MM.1S (cell line): ENCODE measurements around the gene CFAP61.

Source experiments
- CTCF ChIP-seq: fragments of 300-600 bp; sonication (generic); IDR thresholded peaks from 2 replicates; pipeline ENCODE4 v1.5.1; 2016; ENCODE audit warnings: antibody characterized with exemption, low read length, mixed read lengths
- EZH2 ChIP-seq: fragments of 300-600 bp; sonication (generic); optimal IDR thresholded peaks from 2 replicates; pipeline ENCODE3; 2017; ENCODE audit warnings: low read depth, mild to moderate bottlenecking, antibody characterized with exemption, low read length, mixed read lengths
- EZH2phosphoT487 ChIP-seq: fragments of 300-600 bp; sonication (generic); IDR thresholded peaks from 2 replicates; pipeline ENCODE4 v1.6.1; 2018; ENCODE audit warnings: antibody characterized with exemption, low read length

GRCh38 chr20:20134941-20135575, 82.7 kb downstream of the CFAP61 start:
- no peak for TF ChIP-seq CTCF
- no peak for TF ChIP-seq EZH2
- no peak for TF ChIP-seq EZH2phosphoT487
